HFF-Myc (cell line): Measurements from ENCODE around the gene M6PR.
A peak's percentile ranks its signal among the peaks of the same experiment; 100 is the strongest.

ENCODE experiments used
- DNase-seq: peaks from one replicate; pipeline ENCODE4 v3.0.0-alpha.2; 2011; ENCODE audit warnings: low read depth; ENCODE audit errors: extremely low read depth
- H3K4me3 ChIP-seq: replicated peaks from 2 replicates; pipeline ENCODE4 v1.5.1; 2011; ENCODE audit warnings: low read depth, mild to moderate bottlenecking, control low read depth, low read length
- CTCF ChIP-seq: IDR thresholded peaks from 2 replicates; pipeline ENCODE4 v1.5.1; 2012; ENCODE audit warnings: mild to moderate bottlenecking, low read depth, low read length, control low read depth; ENCODE audit errors: missing control alignments

M6PR gene

DNA sequence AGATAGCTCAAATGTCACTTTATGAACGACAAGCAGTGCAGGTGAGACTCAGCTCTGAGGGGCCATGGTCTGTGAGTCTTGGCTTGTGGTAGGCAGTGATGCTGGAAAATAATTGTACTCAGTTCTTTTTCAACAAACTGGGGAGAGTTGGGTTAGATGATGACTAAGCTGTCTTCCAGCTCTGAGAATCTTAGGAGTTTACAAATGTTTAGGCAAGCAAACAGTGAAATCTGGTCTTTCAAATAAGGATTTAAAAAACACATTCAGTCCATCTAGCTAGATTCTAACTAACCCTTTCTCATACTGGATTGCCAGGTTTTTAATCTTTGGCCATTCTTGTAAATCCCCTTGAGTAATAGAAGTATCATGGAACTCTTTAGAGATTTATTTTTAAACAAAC, 31.7 kb downstream of the M6PR start:
- TF ChIP-seq CTCF = no peak
- DNase-seq = no peak
- H3K4me3 ChIP-seq = no peak overlapping the region

DNA sequence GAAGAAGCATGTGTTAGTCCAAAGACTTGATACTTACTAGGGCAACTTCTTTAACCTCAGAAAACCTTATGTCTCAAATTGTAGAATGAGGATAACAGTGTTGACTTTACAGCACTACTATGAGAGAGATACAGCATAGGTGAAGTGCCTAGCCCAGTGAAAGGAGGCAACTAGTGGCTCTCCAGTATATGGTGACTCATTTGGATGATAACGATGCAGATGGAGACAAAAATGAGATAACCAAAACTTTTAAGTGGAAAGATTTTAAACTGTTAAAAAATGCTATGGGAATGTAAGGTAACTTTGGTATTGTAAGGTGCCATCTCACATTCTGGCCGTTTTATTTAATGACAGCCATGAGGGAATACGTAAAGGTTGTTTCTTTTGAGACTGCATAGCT, 32.4 kb downstream of the M6PR start:
- DNase-seq = no peak
- no peak overlapping the region for H3K4me3 ChIP-seq
- TF ChIP-seq CTCF = no peak

DNA sequence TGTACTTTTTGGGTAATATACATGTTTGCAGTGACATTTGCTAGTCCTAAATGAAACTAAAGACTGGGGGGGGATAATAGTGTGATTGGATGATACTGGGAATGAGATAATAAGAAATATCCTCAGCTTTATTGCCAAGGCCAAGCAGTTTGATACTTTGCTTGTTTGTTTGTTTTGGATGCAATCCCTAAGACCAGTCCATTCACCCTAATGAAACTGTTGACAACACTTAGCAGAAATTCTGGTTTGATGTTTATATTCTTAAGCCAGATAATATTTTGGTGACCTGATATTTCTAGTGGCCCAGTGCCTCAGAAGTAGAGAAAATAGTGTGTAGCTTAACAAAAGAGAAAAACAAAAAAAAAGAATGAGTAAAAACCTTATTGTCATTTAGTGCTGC, 33.3 kb downstream of the M6PR start:
- peak overlapping the region; percentile 51; the same call in 1 of the 2 replicates for H3K4me3 ChIP-seq
- DNase-seq = no peak
- no peak for TF ChIP-seq CTCF

DNA sequence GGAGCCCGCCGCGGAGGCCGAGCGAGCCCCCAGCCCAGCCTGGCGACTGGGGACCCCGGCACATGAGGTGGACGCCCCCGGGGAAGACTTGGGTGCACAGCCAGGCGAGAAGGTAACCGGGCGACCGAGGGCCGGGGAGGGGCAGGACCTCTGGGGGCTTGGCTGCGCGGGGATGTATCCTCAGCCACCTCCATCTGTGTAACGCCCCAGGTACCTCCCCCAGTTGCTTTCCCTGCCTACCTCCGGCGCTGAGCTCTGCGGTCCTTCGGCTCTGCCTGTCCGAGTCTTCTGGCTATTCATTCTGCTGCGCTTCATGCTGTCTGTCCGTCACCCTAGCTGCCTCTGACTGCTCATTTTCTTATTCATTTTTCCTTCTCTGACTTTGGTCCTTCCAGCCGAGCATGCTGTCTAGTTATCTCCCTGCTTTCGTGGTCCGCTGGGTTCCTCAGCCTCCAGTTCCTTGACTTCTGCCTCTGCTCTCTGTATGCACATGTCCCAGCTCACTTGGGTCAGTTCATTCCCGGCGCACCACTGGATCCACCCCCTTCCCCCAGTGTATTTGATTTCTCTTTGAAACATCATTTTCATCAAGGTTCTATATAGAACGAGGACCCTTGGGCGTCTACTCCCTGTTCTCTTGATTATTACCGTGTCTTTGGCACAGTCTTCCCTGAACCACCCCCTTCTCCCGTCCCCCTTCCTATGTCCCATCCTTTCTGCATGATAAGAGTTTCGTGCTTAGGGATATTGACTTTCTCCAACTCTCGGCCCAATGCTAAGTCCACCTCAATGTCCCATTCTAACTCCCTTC, 34.5 kb downstream of the M6PR start:
- no peak for TF ChIP-seq CTCF
- peak overlapping the region; percentile 51 for H3K4me3 ChIP-seq
- DNase-seq = peak; percentile 27

DNA sequence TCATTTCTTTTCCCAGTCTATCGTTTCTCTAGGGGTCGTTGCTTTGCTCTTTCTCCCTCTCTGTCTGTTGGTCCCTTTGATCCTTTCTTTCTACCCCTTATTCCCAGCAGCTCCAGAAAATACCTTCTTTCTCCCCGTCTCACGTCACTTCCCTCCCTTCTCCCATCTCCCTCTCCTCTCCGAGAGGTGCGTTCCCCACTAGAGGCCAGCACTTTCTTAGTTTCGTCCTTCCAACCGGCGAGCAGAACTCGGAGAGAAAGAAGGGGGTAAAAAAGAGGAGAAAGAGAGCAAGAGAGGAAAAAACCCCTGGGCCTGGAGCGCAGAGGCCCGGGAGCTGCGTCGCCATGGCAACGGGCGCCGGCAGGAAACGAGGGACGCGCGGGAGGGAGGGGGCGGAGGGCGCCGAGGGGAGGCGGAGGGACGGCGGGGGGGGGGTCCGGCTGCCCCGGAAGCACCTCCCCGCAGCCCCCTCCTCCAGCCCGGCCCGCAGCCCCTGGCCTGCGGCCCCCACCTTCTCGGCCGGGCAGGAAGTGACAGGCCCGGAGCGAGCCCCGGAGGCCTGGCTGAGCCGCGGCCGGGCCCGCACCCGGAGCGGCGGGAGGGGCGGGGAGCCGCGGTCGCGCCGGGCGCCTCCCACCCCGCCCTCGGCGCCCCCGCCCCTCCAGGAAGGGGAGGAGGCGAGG, 35.3 kb downstream of the M6PR start, which contains the start of gene PHC1:
PHC1 (plus strand) TSS at position 477 of the 683 bp plus-strand sequence. CDS start 3,169 bp downstream, outside the sequence.
- H3K4me3 ChIP-seq = peak within 1 kb of the TSS; percentile 51
- TF ChIP-seq CTCF = peak; percentile 58
- DNase-seq = peak; percentile 49

DNA sequence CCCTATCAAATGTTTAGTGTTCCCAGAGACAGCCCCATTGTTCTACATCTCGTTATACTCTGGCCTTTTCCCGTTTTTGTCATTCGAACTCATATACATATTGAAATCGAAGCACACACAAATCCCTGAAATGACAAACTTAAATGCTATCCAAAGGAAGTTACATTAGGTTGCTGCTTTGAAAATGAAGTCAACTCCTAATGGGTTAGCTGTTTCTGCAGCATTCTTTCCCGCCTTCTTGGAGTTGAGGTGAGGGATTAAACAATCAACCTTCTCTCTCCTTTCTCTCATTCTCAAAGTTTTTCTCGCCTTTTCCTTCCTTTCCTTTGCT, 35.8 kb downstream of the M6PR start:
- DNase-seq = no peak
- H3K4me3 ChIP-seq = peak overlapping the region; percentile 51
- no peak for TF ChIP-seq CTCF

- TF ChIP-seq CTCF = no peak
- H3K4me3 ChIP-seq = no peak overlapping the region
- no peak for DNase-seq
Measured at GRCh38 chr12:8912914-8913313, 36.5 kb downstream of the M6PR start.
